HG02981 (cell line): ENCODE measurements around the gene SCGB2B2.
"Not testable (repeated sequence)": the region's sequence is repeated elsewhere in the genome, so short reads cannot be mapped to it uniquely, and the experiment has no call there.

Experiments used
- ATAC-seq: cut with Tn5 transposase; IDR thresholded peaks from one replicate; pipeline ENCODE4 v1.9.1; 2021; ENCODE audit warnings: mild to moderate bottlenecking, moderate library complexity; ENCODE audit not compliant: unreplicated experiment

SCGB2B2 gene

GRCh38 chr19:34669305-34669704, 7.7 kb downstream of the SCGB2B2 start:
- no peak for ATAC-seq

GRCh38 chr19:34668690-34669089, 8.3 kb downstream of the SCGB2B2 start:
- not testable (repeated sequence) for ATAC-seq

- ATAC-seq = not testable (repeated sequence)
These were observed 8.8 kb downstream of the SCGB2B2 start for GRCh38 chr19:34668077-34668689.

- ATAC-seq = no peak
These were observed 9.4 kb downstream of the SCGB2B2 start for GRCh38 chr19:34667349-34668076.

- ATAC-seq = no peak
These were observed 10.0 kb downstream of the SCGB2B2 start for GRCh38 chr19:34666958-34667265.

GRCh38 chr19:34666200-34666957, 10.6 kb downstream of the SCGB2B2 start:
- no peak for ATAC-seq

- not testable (repeated sequence) for ATAC-seq
These were observed 11.7 kb downstream of the SCGB2B2 start for GRCh38 chr19:34665275-34665674.

- no peak for ATAC-seq
These were observed 12.1 kb downstream of the SCGB2B2 start for GRCh38 chr19:34664870-34665269.

- no peak for ATAC-seq
These were observed 12.8 kb downstream of the SCGB2B2 start for GRCh38 chr19:34664168-34664567.

- no peak for ATAC-seq
These were observed 14.0 kb downstream of the SCGB2B2 start for GRCh38 chr19:34662919-34663318.

- ATAC-seq = no peak
These were observed 15.6 kb downstream of the SCGB2B2 start for GRCh38 chr19:34661357-34661756.

GRCh38 chr19:34655651-34656050, 21.3 kb downstream of the SCGB2B2 start:
- no peak for ATAC-seq

GRCh38 chr19:34654796-34655195, 22.2 kb downstream of the SCGB2B2 start:
- ATAC-seq = no peak

GRCh38 chr19:34651747-34652146, 25.2 kb downstream of the SCGB2B2 start:
- ATAC-seq = no peak

GRCh38 chr19:34649886-34650543, 26.9 kb downstream of the SCGB2B2 start:
- ATAC-seq = no peak

GRCh38 chr19:34645551-34645950, 31.4 kb downstream of the SCGB2B2 start:
- no peak for ATAC-seq

- ATAC-seq = no peak
These were observed 31.9 kb downstream of the SCGB2B2 start for GRCh38 chr19:34644991-34645461.

- no peak for ATAC-seq
These were observed 34.7 kb downstream of the SCGB2B2 start for GRCh38 chr19:34642241-34642640.

- ATAC-seq = no peak
These were observed 37.4 kb downstream of the SCGB2B2 start for GRCh38 chr19:34639491-34640085.

GRCh38 chr19:34633802-34634201, 43.2 kb downstream of the SCGB2B2 start:
- ATAC-seq = no peak
